GM19025 (cell line): ENCODE data around the gene GSTT4.
"Not testable (repeated sequence)": the region's sequence is repeated elsewhere in the genome, so short reads cannot be mapped to it uniquely, and the experiment has no call there.

ENCODE experiments used
- ATAC-seq: cut with Tn5 transposase; IDR thresholded peaks from one replicate; pipeline ENCODE4 v1.9.1; 2021; ENCODE audit warnings: mild to moderate bottlenecking, low read depth, moderate library complexity; ENCODE audit not compliant: unreplicated experiment

Gene GSTT4

GRCh38 chr22:24005201-24005600, at the start of gene GSTT4:
TSS of gene GSTT4 (minus strand) at chr22:24005453. CDS start at chr22:24005356, 97 bp downstream.
- ATAC-seq: no peak

GRCh38 chr22:24054356-24054755, 49.1 kb upstream of the GSTT4 start:
- no peak for ATAC-seq

GRCh38 chr22:24053481-24054226, 48.4 kb upstream of the GSTT4 start:
- no peak for ATAC-seq

GRCh38 chr22:24051568-24051967, 46.3 kb upstream of the GSTT4 start:
- ATAC-seq: no peak

GRCh38 chr22:24051028-24051427, 45.8 kb upstream of the GSTT4 start:
- ATAC-seq: no peak

GRCh38 chr22:24049978-24050377, 44.7 kb upstream of the GSTT4 start:
- no peak for ATAC-seq

- no peak for ATAC-seq
Measured at GRCh38 chr22:24049211-24049610, 44.0 kb upstream of the GSTT4 start.

- ATAC-seq: no peak
Measured at GRCh38 chr22:24046024-24046423, 40.8 kb upstream of the GSTT4 start.

GRCh38 chr22:24043958-24044357, 38.7 kb upstream of the GSTT4 start:
- no peak for ATAC-seq

GRCh38 chr22:24043465-24043864, 38.2 kb upstream of the GSTT4 start:
- not testable (repeated sequence) for ATAC-seq

- ATAC-seq: no peak
Measured at GRCh38 chr22:24040946-24041345, 35.7 kb upstream of the GSTT4 start.

- no peak for ATAC-seq
Measured at GRCh38 chr22:24039046-24039445, 33.8 kb upstream of the GSTT4 start.

GRCh38 chr22:24037851-24038765, 32.9 kb upstream of the GSTT4 start:
- no peak for ATAC-seq

- no peak for ATAC-seq
Measured at GRCh38 chr22:24035296-24035695, 30.0 kb upstream of the GSTT4 start.

GRCh38 chr22:24033731-24034130, 28.5 kb upstream of the GSTT4 start:
- no peak for ATAC-seq

- no peak for ATAC-seq
Measured at GRCh38 chr22:24030186-24030702, 25.0 kb upstream of the GSTT4 start.

- no peak for ATAC-seq
Measured at GRCh38 chr22:24029304-24029703, 24.1 kb upstream of the GSTT4 start.

- ATAC-seq: no peak
Measured at GRCh38 chr22:24028533-24028932, 23.3 kb upstream of the GSTT4 start.

GRCh38 chr22:24027991-24028390, 22.7 kb upstream of the GSTT4 start:
- no peak for ATAC-seq

GRCh38 chr22:24027389-24027975, 22.2 kb upstream of the GSTT4 start:
- no peak for ATAC-seq

- ATAC-seq: no peak
Measured at GRCh38 chr22:24026733-24027132, 21.5 kb upstream of the GSTT4 start.
